HCT116 (cell line): Measurements from ENCODE around the gene COG1.

Experiments used
- EZH2 ChIP-seq: fragments of 200-600 bp; sonication (generic); IDR thresholded peaks from 2 replicates; pipeline ENCODE4 v1.6.1; 2017; ENCODE audit warnings: antibody characterized with exemption, mixed run types
- EZH2phosphoT487 ChIP-seq: fragments of 200-600 bp; IDR thresholded peaks from 2 replicates; pipeline ENCODE4 v1.6.1; 2018; ENCODE audit warnings: antibody characterized with exemption, borderline replicate concordance
- JUND ChIP-seq: IDR thresholded peaks from 2 replicates; pipeline ENCODE4 v1.6.1; 2012
- RAD21 ChIP-seq: IDR thresholded peaks from 2 replicates; pipeline ENCODE4 v1.6.1; 2012; ENCODE audit warnings: low read depth, mild to moderate bottlenecking
- TCF7L2 ChIP-seq: IDR thresholded peaks from 2 replicates; pipeline ENCODE4 v1.7.0; 2011; ENCODE audit warnings: borderline replicate concordance, inconsistent platforms; ENCODE audit not compliant: insufficient read depth, insufficient read length; ENCODE audit errors: extremely low read depth
- ZNF274 ChIP-seq: fragments of 200-500 bp; sonication (Bioruptor generic); IDR thresholded peaks from 2 replicates; pipeline ENCODE4 v1.6.1; 2014; ENCODE audit warnings: mild to moderate bottlenecking, low read depth, low read length, inconsistent platforms
- TF ChIP-seq, protein P1 (sequence below), 3 experiments: fragments of 200-600 bp in 1 of 3; sonication (generic) in 1 of 3; IDR thresholded peaks in 2 of 3; conservative IDR thresholded peaks in 1 of 3; 2 replicates each; pipeline ENCODE4 v1.5.1; 2012 to 2017; ENCODE audit warnings: low read depth in 2 of 3, low read length in 2 of 3, antibody characterized with exemption in 1 of 3, borderline replicate concordance in 1 of 3, control low read depth in 1 of 3, mild to moderate bottlenecking in 1 of 3, mixed read lengths in 1 of 3, mixed run types in 1 of 3, moderate library complexity in 1 of 3; ENCODE audit not compliant: insufficient read depth in 1 of 3
- TF ChIP-seq, protein P2 (sequence below): IDR thresholded peaks from 2 replicates; pipeline ENCODE4 v1.6.1; 2012
- TF ChIP-seq, protein P3 (sequence below): IDR thresholded peaks from 2 replicates; pipeline ENCODE4 v1.6.1; 2011; ENCODE audit warnings: mild to moderate bottlenecking, low read length, moderate library complexity; ENCODE audit not compliant: insufficient replicate concordance; ENCODE audit errors: extremely low read depth

DNA sequence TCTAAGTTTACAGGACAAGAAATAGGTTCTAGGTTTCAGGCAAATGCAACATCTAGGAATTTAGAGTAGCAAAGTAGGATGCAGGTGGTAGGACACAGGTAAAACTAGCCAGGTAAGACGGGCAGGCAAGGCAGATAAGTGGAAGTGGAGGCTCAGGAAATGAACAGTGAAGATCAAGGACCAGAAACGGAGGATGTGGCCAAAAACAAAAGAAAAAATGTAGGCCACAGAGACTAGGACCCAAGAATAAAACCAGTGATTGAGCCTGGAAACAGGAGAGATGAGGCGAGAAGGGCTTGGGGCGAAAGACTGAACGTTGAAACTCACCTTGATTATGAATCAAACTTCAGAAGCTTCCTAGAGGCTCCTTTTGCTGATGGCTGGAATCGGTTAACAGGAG lies 44.9 kb downstream of the COG1 start:
- TF ChIP-seq RAD21 (no peak), ZNF274 (no peak), JUND (no peak), EZH2phosphoT487 (no peak), EZH2 (no peak), TCF7L2 (no peak)
- TF ChIP-seq, protein P1, sequence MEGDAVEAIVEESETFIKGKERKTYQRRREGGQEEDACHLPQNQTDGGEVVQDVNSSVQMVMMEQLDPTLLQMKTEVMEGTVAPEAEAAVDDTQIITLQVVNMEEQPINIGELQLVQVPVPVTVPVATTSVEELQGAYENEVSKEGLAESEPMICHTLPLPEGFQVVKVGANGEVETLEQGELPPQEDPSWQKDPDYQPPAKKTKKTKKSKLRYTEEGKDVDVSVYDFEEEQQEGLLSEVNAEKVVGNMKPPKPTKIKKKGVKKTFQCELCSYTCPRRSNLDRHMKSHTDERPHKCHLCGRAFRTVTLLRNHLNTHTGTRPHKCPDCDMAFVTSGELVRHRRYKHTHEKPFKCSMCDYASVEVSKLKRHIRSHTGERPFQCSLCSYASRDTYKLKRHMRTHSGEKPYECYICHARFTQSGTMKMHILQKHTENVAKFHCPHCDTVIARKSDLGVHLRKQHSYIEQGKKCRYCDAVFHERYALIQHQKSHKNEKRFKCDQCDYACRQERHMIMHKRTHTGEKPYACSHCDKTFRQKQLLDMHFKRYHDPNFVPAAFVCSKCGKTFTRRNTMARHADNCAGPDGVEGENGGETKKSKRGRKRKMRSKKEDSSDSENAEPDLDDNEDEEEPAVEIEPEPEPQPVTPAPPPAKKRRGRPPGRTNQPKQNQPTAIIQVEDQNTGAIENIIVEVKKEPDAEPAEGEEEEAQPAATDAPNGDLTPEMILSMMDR (IDR thresholded peaks at IDR 0.05 in 2 of 3, conservative IDR thresholded peaks at IDR 0.05 in 1 of 3; ENCODE audit: borderline replicate concordance in 1 of 3, insufficient read depth in 1 of 3, low read depth in 2 of 3, low read length in 2 of 3), result no peak
- TF ChIP-seq, protein P2, sequence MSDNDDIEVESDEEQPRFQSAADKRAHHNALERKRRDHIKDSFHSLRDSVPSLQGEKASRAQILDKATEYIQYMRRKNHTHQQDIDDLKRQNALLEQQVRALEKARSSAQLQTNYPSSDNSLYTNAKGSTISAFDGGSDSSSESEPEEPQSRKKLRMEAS, result no peak
- TF ChIP-seq, protein P3, sequence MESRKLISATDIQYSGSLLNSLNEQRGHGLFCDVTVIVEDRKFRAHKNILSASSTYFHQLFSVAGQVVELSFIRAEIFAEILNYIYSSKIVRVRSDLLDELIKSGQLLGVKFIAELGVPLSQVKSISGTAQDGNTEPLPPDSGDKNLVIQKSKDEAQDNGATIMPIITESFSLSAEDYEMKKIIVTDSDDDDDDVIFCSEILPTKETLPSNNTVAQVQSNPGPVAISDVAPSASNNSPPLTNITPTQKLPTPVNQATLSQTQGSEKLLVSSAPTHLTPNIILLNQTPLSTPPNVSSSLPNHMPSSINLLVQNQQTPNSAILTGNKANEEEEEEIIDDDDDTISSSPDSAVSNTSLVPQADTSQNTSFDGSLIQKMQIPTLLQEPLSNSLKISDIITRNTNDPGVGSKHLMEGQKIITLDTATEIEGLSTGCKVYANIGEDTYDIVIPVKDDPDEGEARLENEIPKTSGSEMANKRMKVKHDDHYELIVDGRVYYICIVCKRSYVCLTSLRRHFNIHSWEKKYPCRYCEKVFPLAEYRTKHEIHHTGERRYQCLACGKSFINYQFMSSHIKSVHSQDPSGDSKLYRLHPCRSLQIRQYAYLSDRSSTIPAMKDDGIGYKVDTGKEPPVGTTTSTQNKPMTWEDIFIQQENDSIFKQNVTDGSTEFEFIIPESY, result no peak
